HUES64 (cell line): ENCODE measurements around the gene NRG3.

Experiments used
- H3K27ac ChIP-seq: 2 replicates; pipeline ENCODE4 v1.7.0; 2013; ENCODE audit warnings: low read depth, low read length, inconsistent platforms
- H3K27me3 ChIP-seq: 2 replicates; pipeline ENCODE4 v1.6.1; 2013; ENCODE audit warnings: mild to moderate bottlenecking, low read length; ENCODE audit not compliant: insufficient read depth
- H3K36me3 ChIP-seq: 2 replicates; pipeline ENCODE4 v1.6.1; 2013; ENCODE audit warnings: mild to moderate bottlenecking, low read length; ENCODE audit not compliant: insufficient read depth
- H3K4me1 ChIP-seq: 2 replicates; pipeline ENCODE4 v1.6.1; 2013; ENCODE audit warnings: mild to moderate bottlenecking, low read length, moderate library complexity; ENCODE audit not compliant: insufficient read depth
- H3K4me3 ChIP-seq: 2 replicates; pipeline ENCODE4 v1.5.1; 2013; ENCODE audit warnings: mild to moderate bottlenecking, low read length, moderate library complexity
- H3K9ac ChIP-seq: 2 replicates; pipeline ENCODE4 v1.6.1; 2013; ENCODE audit warnings: mild to moderate bottlenecking, low read depth, low read length
- H3K9me3 ChIP-seq: 2 replicates; pipeline ENCODE4 v1.6.1; 2013; ENCODE audit warnings: low read depth, low read length; ENCODE audit not compliant: insufficient read depth
- WGBS: fragments of 150-250, 120-280 bp; methylation state at CpG from one replicate; pipeline ENCODE4 v1.1.7; 2013; ENCODE audit warnings: missing lambda C conversion rate; 5-methylcytosine and 5-hydroxymethylcytosine counted together

Gene NRG3

GRCh38 chr10:82535457-82535856 is 660.5 kb downstream of the NRG3 start:
- H3K27ac ChIP-seq: no peak overlapping the region
- no peak overlapping the region for H3K9ac ChIP-seq
- no peaks in the 10 kb centered on the region for H3K27me3 ChIP-seq
- no peaks in the 10 kb centered on the region for H3K36me3 ChIP-seq
- 90% methylated on average over 3 of the region's 3 CpGs for WGBS
- H3K4me3 ChIP-seq: no peak overlapping the region
- H3K9me3 ChIP-seq: no peaks in the 10 kb centered on the region
- H3K4me1 ChIP-seq: peaks cover 36% of the 10 kb centered on the region

GRCh38 chr10:82536668-82537067 is 661.7 kb downstream of the NRG3 start:
- H3K4me3 ChIP-seq: no peak overlapping the region
- no peaks in the 10 kb centered on the region for H3K9me3 ChIP-seq
- peaks cover 36% of the 10 kb centered on the region for H3K4me1 ChIP-seq
- H3K27me3 ChIP-seq: no peaks in the 10 kb centered on the region
- H3K9ac ChIP-seq: no peak overlapping the region
- no peaks in the 10 kb centered on the region for H3K36me3 ChIP-seq
- no peak overlapping the region for H3K27ac ChIP-seq

- no peak overlapping the region for H3K27ac ChIP-seq
- no peak overlapping the region for H3K4me3 ChIP-seq
- no peak overlapping the region for H3K9ac ChIP-seq
- no peaks in the 10 kb centered on the region for H3K36me3 ChIP-seq
- H3K9me3 ChIP-seq: no peaks in the 10 kb centered on the region
- peaks cover 30% of the 10 kb centered on the region for H3K4me1 ChIP-seq
- 97% methylated on average over 1 of the region's 1 CpG for WGBS
- no peaks in the 10 kb centered on the region for H3K27me3 ChIP-seq
Measured at GRCh38 chr10:82538272-82538671, 663.3 kb downstream of the NRG3 start.

- no peaks in the 10 kb centered on the region for H3K27me3 ChIP-seq
- H3K4me3 ChIP-seq: no peak overlapping the region
- no peak overlapping the region for H3K9ac ChIP-seq
- no peak overlapping the region for H3K27ac ChIP-seq
- 92% methylated on average over 2 of the region's 2 CpGs for WGBS
- no peaks in the 10 kb centered on the region for H3K36me3 ChIP-seq
- no peaks in the 10 kb centered on the region for H3K9me3 ChIP-seq
- H3K4me1 ChIP-seq: no peaks in the 10 kb centered on the region
Measured at GRCh38 chr10:82543631-82544030, 668.6 kb downstream of the NRG3 start.

GRCh38 chr10:82544377-82544776 is 669.4 kb downstream of the NRG3 start:
- no peaks in the 10 kb centered on the region for H3K36me3 ChIP-seq
- H3K9me3 ChIP-seq: no peaks in the 10 kb centered on the region
- H3K27me3 ChIP-seq: no peaks in the 10 kb centered on the region
- H3K4me1 ChIP-seq: no peaks in the 10 kb centered on the region
- H3K9ac ChIP-seq: no peak overlapping the region
- 89% methylated on average over 1 of the region's 1 CpG for WGBS
- no peak overlapping the region for H3K27ac ChIP-seq
- H3K4me3 ChIP-seq: no peak overlapping the region

GRCh38 chr10:82551506-82551905 is 676.5 kb downstream of the NRG3 start:
- H3K36me3 ChIP-seq: no peaks in the 10 kb centered on the region
- H3K4me3 ChIP-seq: no peak overlapping the region
- H3K27ac ChIP-seq: no peak overlapping the region
- 87% methylated on average over 2 of the region's 3 CpGs for WGBS
- no peak overlapping the region for H3K9ac ChIP-seq
- H3K9me3 ChIP-seq: no peaks in the 10 kb centered on the region
- no peaks in the 10 kb centered on the region for H3K27me3 ChIP-seq
- no peaks in the 10 kb centered on the region for H3K4me1 ChIP-seq

GRCh38 chr10:82552267-82552666 is 677.3 kb downstream of the NRG3 start:
- no peaks in the 10 kb centered on the region for H3K9me3 ChIP-seq

GRCh38 chr10:82554381-82554780 is 679.4 kb downstream of the NRG3 start:
- 93% methylated on average over 2 of the region's 3 CpGs for WGBS
- Histone ChIP-seq H3K27me3 (no peaks in the 10 kb centered on the region), H3K36me3 (no peaks in the 10 kb centered on the region), H3K9ac (no peak overlapping the region), H3K27ac (no peak overlapping the region), H3K9me3 (no peaks in the 10 kb centered on the region), H3K4me1 (no peaks in the 10 kb centered on the region), H3K4me3 (no peak overlapping the region)

More at GRCh38 chr10:82552267-82552666, 677.3 kb downstream of the NRG3 start:
- Histone ChIP-seq H3K27ac (no peak overlapping the region), H3K4me1 (no peaks in the 10 kb centered on the region), H3K36me3 (no peaks in the 10 kb centered on the region), H3K9ac (no peak overlapping the region), H3K27me3 (no peaks in the 10 kb centered on the region), H3K4me3 (no peak overlapping the region)
- WGBS: no CpG with 5 or more reads among the region's 1 CpG

- H3K9ac ChIP-seq: no peak overlapping the region
- no peaks in the 10 kb centered on the region for H3K36me3 ChIP-seq
- H3K4me3 ChIP-seq: no peak overlapping the region
- H3K27ac ChIP-seq: no peak overlapping the region
- 91% methylated on average over 2 of the region's 2 CpGs for WGBS
- H3K27me3 ChIP-seq: no peaks in the 10 kb centered on the region
- no peaks in the 10 kb centered on the region for H3K9me3 ChIP-seq
- H3K4me1 ChIP-seq: no peaks in the 10 kb centered on the region
Measured at GRCh38 chr10:82558014-82558607, 683.1 kb downstream of the NRG3 start.

- Histone ChIP-seq H3K27ac (no peak overlapping the region), H3K4me1 (no peaks in the 10 kb centered on the region)
Measured at GRCh38 chr10:82564353-82565196, 689.6 kb downstream of the NRG3 start.

GRCh38 chr10:82565197-82565575 is 690.2 kb downstream of the NRG3 start:
- no peak overlapping the region for H3K27ac ChIP-seq
- no peak overlapping the region for H3K9ac ChIP-seq
- no peaks in the 10 kb centered on the region for H3K4me1 ChIP-seq
- H3K9me3 ChIP-seq: no peaks in the 10 kb centered on the region
- H3K36me3 ChIP-seq: no peaks in the 10 kb centered on the region
- H3K4me3 ChIP-seq: no peak overlapping the region
- no peaks in the 10 kb centered on the region for H3K27me3 ChIP-seq

More at GRCh38 chr10:82564353-82565196, 689.6 kb downstream of the NRG3 start:
- WGBS: 92% methylated on average over 7 of the region's 7 CpGs
- Histone ChIP-seq H3K4me3 (no peak overlapping the region), H3K9ac (no peak overlapping the region), H3K36me3 (no peaks in the 10 kb centered on the region), H3K27me3 (no peaks in the 10 kb centered on the region), H3K9me3 (no peaks in the 10 kb centered on the region)
